Mesodermal cell (in vitro differentiated cells): ENCODE data around the gene GIT2.
"Not testable (repeated sequence)": the region's sequence is repeated elsewhere in the genome, so short reads cannot be mapped to it uniquely, and the experiment has no call there.

ENCODE experiments used
- H3K27ac ChIP-seq: 2 replicates; pipeline ENCODE4 v1.7.0; 2013; ENCODE audit warnings: mild to moderate bottlenecking, low read depth, low read length, moderate library complexity; ENCODE audit not compliant: severe bottlenecking
- H3K36me3 ChIP-seq: 2 replicates; pipeline ENCODE4 v1.7.1; 2013; ENCODE audit warnings: mild to moderate bottlenecking, low read length, moderate library complexity; ENCODE audit not compliant: control insufficient read depth, insufficient read depth
- H3K4me1 ChIP-seq: one replicate; pipeline ENCODE4 v1.7.1; 2013; ENCODE audit warnings: mild to moderate bottlenecking, low read length; ENCODE audit not compliant: insufficient read depth, control insufficient read depth, poor library complexity, severe bottlenecking
- H3K4me3 ChIP-seq: 2 replicates; pipeline ENCODE4 v1.7.0; 2013; ENCODE audit warnings: low read length, control low read depth, mild to moderate bottlenecking; ENCODE audit not compliant: insufficient read depth, poor library complexity, severe bottlenecking; ENCODE audit errors: extremely low read depth
- H3K9me3 ChIP-seq: 2 replicates; pipeline ENCODE4 v1.7.1; 2013; ENCODE audit warnings: mild to moderate bottlenecking, low read length, moderate library complexity; ENCODE audit not compliant: control insufficient read depth
- WGBS, 2 experiments: methylation state at CpG; one replicate each; pipeline ENCODE4 v1.1.5; 2013; ENCODE audit warnings: missing lambda C conversion rate in 2 of 2; ENCODE audit not compliant: insufficient coverage in 2 of 2; 5-methylcytosine and 5-hydroxymethylcytosine counted together

Gene GIT2

DNA sequence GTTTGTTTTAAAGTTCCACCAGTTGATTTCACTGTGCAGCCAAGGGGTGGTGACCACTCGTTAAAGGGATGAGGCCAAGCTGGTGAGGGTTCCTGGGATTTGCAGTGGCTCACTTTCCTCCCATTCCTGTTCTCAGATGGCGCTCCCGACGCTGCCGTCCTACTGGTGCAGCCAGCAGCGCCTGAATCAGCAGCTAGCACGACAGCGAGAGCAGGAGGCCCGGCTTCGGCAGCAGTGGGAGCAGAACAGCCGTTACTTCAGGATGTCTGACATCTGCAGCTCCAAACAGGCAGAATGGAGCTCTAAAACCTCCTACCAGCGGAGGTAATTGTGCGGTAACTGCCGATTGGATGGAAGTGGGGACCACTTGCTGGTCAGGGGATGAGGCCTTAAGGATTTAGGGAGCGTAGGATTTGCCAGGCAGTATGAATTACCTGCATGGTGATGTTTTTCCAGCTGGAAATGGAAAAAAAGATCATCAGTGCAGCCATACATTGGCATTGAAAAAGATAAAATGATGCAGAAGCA is 93.2 kb downstream of the GIT2 start:
- Histone ChIP-seq H3K4me3 (no peak overlapping the region), H3K27ac (no peak overlapping the region), H3K36me3 (peaks cover 53% of the 10 kb centered on the region), H3K4me1 (peaks cover 8% of the 10 kb centered on the region), H3K9me3 (no peaks in the 10 kb centered on the region)
- 88 to 90% methylated on average over 14 of the region's 15 CpGs for WGBS, 2 experiments

DNA sequence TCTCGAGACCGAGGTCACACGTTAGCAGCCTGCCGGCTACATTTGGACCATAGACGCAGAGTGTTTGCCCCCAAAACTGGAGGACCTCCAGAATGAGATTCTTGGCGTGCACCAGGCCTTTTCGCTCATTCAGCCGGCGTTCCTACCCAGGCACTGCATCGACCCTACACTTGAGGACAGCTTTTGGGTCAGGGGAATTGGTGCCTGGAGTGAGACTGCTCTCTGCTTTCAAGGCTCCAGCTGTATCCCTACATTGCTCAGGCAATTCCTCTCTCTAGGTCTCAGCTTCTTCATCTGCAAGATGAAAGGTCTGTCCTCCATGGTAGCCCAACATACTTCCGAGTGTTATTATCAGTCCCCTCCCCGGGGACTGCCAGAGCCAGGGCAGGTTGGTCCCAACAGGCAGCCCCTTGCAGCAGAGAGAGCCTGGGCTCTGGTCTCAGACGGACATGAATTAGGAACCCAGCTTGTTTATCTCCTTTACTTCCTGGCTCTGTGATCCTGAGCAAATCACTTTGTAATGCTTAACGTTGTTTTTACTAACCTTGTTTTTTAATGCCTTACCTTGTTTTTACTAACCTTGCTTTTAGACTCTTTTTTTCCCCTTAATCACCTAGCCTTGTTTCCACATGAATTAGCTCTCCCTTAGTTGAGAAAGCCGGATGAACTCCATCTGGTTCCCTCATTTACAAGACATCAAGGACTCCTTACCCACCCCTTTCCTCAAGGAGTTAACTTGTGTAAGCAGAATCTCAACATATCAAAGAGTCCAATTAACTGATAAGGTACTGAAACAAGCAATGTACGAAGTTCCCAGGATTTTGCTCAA is 95.2 kb downstream of the GIT2 start:
- WGBS, 2 experiments = 2 to 4% methylated on average over 10 to 15 of the region's 16 CpGs

DNA sequence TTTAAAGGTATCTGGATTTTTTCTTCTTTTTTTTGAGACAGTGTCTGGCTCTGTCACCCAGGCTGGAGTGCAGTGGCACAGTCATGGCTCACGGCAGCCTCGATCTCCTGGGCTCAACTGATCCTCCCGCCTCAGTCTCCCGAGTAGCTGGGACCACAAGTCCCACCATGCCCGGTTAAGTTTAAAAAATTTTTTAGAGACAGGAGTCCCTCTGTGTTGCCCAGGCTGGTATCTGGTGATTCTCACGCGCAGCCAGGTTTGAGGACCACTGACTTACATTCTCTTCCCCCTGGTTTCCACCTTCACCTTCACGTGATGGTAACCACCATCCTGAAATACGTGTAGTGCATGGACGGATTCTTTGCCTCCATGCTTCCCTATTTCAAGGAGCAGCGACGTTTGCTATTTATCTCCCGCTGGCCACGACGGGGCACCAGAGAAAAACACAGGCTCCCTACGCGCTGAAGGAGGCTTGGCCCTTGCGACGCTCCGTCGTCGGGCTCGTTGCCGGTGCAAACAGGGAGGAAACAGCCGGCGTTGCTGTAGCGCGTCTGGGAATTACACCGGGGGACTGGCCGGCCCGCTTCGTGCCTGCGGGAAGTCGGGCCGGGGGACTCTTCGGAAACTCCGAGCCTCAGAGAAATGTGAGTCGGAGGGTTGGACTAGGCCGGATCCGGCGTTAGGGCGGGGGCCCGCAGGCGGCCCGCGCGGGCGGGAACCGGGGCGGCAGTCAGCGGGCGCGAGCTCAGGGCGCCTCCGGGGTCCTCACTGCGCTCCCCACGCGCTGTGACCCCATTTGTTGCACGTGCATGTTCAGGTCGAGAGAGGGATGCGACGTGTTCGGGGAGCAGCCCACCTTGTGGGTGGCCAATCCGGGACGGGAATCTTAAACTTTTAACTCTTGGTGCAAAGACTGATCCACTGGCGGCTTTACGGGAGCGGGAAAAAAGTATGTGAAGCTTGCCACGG is 96.1 kb downstream of the GIT2 start, which contains the start of gene TCHP:
Gene TCHP (plus strand): TSS at position 492 of the 969 bp plus-strand sequence. CDS start 2,753 bp downstream, outside the sequence.
- peak within 1 kb of the TSS; percentile 51 for H3K4me3 ChIP-seq
- H3K4me1 ChIP-seq = peaks cover 8% of the 10 kb centered on the region
- H3K27ac ChIP-seq = peak within 1 kb of the TSS; percentile 74
- H3K36me3 ChIP-seq = peaks cover 25% of the 10 kb centered on the region
- WGBS, 2 experiments = 5 to 6% methylated on average over 67 to 68 of the region's 69 CpGs
- no peaks in the 10 kb centered on the region for H3K9me3 ChIP-seq

More for the DNA sequence above, 95.2 kb downstream of the GIT2 start:
- Histone ChIP-seq H3K36me3 (peaks cover 34% of the 10 kb centered on the region), H3K4me3 (peak overlapping the region; percentile 51), H3K9me3 (no peaks in the 10 kb centered on the region), H3K27ac (no peak overlapping the region), H3K4me1 (peaks cover 8% of the 10 kb centered on the region)

DNA sequence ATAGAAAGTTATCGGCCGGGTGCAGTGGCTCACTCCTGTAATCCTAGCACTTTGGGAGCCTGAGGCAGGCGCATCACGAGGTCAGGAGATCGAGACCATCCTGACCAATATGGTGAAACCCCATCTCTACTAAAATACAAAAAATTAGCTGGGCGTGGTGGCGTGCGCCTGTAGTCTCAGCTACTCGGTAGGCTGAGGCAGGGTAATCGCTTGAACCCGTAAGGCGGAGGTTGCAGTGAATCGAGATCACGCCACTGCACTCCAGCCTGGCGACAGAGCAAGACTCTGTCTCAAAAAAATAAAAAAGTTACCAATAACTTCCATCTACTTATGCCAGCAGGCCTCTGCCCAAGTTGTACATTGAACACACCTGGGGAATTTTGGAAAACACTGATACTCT is 96.8 kb downstream of the GIT2 start:
- WGBS, 2 experiments = 85 to 99% methylated on average over 15 of the region's 15 CpGs
- not testable (repeated sequence) for H3K9me3 ChIP-seq, H3K4me1 ChIP-seq
- peaks cover 18% of the 10 kb centered on the region for H3K36me3 ChIP-seq
- H3K27ac ChIP-seq = peak overlapping the region; percentile 74
- peak overlapping the region; percentile 51 for H3K4me3 ChIP-seq

DNA sequence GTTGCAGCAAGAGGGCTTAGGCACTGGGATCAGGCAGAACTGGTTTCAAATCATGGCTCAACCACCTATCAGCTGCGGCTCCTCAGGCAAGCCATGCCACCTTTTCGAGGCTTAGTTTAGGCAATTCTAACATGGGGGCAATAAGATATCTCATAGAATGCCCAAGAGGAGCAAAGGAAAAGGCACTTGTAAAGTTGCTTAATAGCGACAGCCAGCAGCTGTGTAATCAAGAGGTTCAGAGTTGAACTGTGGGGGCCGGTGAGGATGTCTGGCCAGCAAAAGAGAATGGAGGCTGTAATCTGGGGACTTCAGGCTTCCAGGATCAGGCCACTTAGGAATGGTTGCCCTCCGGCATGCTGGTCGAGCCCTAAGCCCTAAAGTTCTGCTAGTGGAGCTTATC is 99.1 kb downstream of the GIT2 start:
- H3K27ac ChIP-seq = no peak overlapping the region
- 88 to 98% methylated on average over 5 to 6 of the region's 6 CpGs for whole genome bisulfite sequencing, 2 experiments

DNA sequence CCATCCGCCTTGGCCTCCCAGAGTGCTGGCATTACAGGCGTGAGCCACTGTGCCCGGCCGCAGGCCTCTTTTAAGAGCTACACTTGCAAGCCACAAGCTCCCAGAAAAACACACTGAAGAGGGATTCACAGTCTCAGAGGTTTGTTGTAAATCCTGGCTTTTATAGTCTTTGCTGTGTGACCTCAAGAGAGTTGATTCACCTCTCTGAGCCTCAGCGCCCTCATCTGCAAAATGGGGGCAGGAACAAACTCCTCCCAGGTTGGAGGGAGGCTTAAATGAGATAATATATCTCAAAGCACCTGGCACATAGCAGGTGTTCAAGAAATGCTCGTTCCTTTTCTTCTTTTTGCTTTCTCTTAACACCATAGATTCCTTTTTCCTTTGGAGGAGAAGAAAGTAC is 100.0 kb downstream of the GIT2 start:
- peaks cover 2% of the 10 kb centered on the region for H3K4me1 ChIP-seq
- no peak overlapping the region for H3K27ac ChIP-seq
- WGBS, 2 experiments = 73 to 91% methylated on average over 2 to 5 of the region's 6 CpGs
- H3K4me3 ChIP-seq = no peak overlapping the region
- H3K36me3 ChIP-seq = no peaks in the 10 kb centered on the region
- no peaks in the 10 kb centered on the region for H3K9me3 ChIP-seq

More for the DNA sequence above, 99.1 kb downstream of the GIT2 start:
- H3K4me1 ChIP-seq = peaks cover 8% of the 10 kb centered on the region
- H3K9me3 ChIP-seq = no peaks in the 10 kb centered on the region
- no peaks in the 10 kb centered on the region for H3K36me3 ChIP-seq
- no peak overlapping the region for H3K4me3 ChIP-seq

DNA sequence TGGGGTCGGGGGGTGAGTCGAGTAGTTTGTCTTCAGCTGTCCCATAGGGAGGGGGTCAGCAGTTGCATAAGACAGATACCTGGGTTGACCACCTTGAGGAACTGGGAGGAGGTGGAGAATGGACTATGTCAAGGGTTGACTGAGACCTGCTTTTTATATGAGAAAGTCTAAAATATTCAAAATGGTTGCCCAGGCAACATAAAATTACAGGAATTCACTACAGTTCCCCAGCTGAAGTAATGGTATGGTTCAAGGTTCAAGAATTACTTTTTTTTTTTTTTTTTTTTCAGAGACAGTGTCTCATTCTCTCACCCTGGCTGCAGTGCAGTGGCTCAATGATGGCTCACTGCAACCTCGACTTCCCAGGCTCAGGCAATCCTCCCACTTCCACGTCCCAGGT is 101.2 kb downstream of the GIT2 start:
- Histone ChIP-seq H3K36me3 (no peaks in the 10 kb centered on the region), H3K4me1 (no peaks in the 10 kb centered on the region), H3K4me3 (no peak overlapping the region), H3K9me3 (no peaks in the 10 kb centered on the region), H3K27ac (no peak overlapping the region)
- 69 to 76% methylated on average over 2 to 3 of the region's 4 CpGs for WGBS, 2 experiments

DNA sequence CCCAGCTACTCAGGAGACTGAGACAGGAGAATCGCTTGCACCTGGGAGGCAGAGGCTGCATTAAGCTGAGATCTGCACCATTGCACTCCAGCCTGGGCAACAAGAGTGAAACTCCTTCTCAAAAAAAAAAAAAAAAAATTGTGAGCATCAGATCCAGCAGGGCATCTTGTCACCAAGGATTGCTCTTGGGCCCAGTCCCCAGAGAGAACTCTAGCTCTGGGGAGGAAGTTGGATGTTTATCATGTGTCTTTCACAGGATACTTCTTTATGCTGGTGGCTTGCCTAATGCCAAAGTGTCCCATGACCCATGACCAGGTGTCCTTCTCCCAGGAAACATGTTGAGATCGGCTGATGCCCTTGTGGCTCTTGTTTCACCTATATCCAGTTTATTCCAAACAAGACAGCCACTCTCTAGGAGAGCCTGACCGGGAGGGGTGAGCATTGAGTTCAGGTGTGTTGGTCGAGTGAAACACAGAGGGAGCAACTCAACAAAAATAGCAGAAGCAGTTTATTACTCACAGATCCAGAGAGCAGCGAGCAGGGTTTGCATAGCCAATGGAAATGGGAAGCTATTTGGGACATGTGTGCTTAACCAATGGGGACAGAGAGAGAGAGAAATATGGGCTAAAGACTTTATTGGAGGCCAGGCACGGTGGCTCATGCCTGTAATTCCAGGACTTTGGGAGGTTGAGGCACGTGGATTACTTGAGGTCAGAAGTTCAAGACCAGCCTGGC is 102.7 kb downstream of the GIT2 start:
- 79 to 88% methylated on average over 2 to 3 of the region's 7 CpGs for WGBS, 2 experiments
- no peak overlapping the region for H3K27ac ChIP-seq
- no peak overlapping the region for H3K4me3 ChIP-seq
- no peaks in the 10 kb centered on the region for H3K9me3 ChIP-seq
- no peaks in the 10 kb centered on the region for H3K4me1 ChIP-seq
- H3K36me3 ChIP-seq = no peaks in the 10 kb centered on the region

DNA sequence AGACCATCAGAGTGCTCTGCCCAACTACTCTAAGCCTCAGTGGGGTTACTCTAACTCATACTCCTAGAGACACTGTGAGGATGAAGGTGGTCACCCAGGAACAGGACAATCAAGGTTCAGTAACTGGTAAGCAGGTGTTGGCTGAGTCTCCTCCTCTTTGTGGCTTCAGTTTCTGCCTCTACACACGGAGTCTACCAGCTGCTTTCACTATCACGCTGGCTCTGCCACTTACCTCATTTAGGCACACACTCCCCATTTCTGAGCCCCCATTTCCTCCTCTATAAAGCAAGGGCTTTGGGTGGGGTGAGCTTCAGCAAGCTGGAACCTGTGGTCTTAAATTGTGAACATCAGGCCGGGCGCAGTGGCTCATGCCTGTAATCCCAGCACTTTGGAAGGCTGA is 103.4 kb downstream of the GIT2 start:
- 60 to 88% methylated on average over 1 to 2 of the region's 4 CpGs for WGBS, 2 experiments
- H3K9me3 ChIP-seq = no peaks in the 10 kb centered on the region
- no peak overlapping the region for H3K4me3 ChIP-seq
- H3K36me3 ChIP-seq = no peaks in the 10 kb centered on the region
- H3K27ac ChIP-seq = no peak overlapping the region
- no peaks in the 10 kb centered on the region for H3K4me1 ChIP-seq

DNA sequence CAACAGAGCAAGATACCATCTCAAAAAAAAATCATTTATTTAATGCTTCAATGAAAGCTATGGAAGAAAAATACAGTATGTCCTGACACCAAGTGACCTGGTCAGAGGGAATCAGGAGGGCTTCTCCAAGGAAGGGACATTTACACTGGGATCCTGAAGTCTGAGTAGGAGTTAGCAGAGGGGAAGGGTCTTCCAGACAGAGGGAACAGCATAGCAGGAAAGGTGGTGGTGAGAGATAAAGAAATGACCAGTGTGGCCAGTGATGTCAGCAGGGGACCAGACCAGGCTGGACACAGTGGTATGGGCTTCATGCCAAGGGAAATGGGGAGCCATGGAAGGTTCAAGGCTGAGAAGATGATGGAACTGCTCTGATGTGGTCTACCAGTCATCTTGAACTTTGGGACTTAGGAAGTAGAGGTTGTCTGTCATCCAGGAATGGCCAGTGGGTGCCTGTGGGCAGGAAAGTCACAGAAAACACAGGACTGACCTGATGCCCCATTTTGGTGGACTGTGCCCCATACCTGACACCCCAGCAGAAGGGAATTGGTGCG is 103.9 kb downstream of the GIT2 start:
- 100% methylated on average over 1 of the region's 1 CpG; no CpG with 5 or more reads in 1 of the 2 experiments for WGBS, 2 experiments
- H3K4me1 ChIP-seq = no peaks in the 10 kb centered on the region
- no peaks in the 10 kb centered on the region for H3K9me3 ChIP-seq
- H3K27ac ChIP-seq = no peak overlapping the region
- no peaks in the 10 kb centered on the region for H3K36me3 ChIP-seq
- H3K4me3 ChIP-seq = no peak overlapping the region
